GM21367 (cell line): ENCODE results near the gene ADISSP.

Experiments used
- ATAC-seq: cut with Tn5 transposase; IDR thresholded peaks from one replicate; pipeline ENCODE4 v1.9.1; 2021; ENCODE audit not compliant: unreplicated experiment

ADISSP gene

DNA sequence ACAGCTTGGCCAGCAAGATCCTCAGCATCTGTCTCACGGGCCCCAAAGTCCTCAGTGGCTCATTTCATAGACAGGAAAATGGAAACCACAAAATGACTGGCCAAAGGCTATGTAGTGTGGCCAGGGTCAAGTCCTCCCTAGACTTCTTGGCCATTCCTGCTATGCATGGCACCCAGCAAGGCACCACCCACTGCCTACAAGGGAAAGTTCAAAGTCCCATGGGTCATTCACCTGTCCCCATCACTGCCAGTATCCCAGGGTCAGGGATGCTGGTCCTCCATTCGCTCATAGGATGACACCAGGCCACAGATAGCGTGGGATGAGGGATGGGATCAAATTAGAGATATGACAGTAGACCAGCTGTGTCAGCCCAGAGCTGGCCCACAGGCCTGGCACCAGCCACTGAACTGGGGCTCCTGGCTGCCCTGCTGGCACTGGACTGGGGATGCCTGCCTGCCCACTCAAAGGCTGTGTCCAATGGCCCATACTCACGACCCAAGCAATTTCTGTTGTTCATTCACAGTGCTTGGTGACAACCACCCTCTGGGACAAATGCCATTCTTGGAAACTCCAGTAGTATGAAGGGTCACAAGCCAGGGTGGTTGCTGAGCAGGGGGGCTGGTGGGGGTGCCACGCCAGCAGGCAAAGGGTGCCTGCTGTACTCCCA is 11.6 kb downstream of the ADISSP start:
- no peak for ATAC-seq

DNA sequence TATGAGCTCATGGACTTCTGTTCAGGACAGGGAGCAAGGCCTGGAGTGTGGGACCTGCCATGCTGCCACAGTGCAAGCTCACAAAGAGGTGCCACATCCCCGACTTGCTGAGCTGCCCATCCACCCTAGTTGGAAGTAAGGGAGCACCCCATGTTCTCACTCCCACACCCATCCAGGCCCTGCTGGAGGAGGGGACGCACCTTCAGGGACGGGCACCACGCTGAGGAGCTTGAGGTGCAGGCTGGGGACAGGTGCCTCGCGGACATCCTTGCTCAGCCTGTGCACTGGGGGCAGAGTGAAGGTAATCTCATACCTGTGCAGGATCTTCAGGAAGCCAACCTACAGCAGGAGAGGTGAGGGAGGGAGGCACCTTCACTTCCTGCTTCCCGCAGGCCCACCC is 12.3 kb downstream of the ADISSP start:
- ATAC-seq = no peak

DNA sequence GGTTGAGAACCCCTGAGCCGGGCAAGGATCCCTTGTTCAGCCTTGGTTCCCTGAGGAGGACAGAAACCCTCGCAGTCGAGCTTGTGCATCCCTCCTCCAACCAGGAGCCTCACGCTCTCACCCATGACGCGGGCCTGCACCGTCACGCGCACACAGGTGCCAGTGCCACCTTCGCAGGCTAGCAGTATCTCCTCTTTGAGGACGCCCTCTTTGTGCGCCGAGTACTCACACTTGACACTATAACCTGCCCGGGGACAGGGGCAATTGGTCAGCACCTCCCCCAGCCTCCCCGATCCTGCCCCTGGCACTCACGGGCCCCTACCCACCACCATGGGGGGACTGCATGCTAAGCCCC is 13.3 kb downstream of the ADISSP start:
- no peak for ATAC-seq

GRCh38 chr20:3753501-3754275 is 13.9 kb downstream of the ADISSP start:
- ATAC-seq = no peak

GRCh38 chr20:3753098-3753497 is 14.5 kb downstream of the ADISSP start:
- no peak for ATAC-seq

DNA sequence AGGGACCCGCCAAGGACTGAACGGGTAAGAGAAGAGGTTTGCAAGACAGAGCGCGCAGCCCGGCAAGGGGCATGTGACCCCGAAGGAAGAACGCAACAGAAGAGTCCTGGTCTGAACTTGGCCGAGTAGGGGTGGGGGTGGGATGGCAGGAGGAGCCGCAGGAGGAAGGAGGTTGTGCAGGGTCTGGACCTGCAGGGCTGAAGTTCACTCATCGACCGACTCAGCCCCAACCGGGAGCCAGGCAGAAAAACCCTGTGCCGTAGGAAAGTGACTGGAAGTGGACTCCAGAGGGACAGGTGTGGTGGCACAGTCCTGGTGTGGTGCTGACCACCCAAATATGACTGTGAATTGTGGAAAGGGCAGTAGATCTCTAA is 15.2 kb downstream of the ADISSP start:
- ATAC-seq = no peak

DNA sequence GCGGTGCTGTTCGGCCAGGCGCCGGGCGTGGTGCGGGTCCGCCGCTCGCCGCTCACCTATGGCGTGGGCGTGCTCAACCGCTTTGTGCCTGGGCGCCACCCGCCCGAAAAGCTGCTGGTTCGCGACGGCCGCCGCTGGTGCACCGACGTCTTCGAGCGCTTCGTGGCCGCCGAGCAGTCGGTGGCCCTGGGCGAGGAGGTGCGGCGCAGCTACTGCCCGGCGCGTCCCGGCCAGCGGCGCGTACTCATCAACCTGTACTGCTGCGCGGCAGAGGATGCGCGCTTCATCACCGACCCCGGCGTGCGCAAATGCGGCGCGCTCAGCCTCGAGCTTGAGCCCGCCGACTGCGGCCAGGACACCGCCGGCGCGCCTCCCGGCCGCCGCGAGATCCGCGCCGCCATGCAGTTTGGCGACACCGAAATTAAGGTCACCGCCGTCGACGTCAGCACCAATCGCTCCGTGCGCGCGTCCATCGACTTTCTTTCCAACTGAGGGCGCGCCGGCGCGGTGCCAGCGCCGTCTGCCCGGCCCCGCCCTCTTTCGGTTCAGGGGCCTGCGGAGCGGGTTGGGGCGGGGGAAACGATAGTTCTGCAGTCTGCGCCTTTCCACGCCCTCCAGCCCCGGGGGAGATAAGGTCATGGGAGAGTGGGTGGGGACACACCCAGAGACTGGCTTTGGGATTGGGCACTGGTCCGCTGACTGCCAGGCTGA is 15.7 kb downstream of the ADISSP start:
- ATAC-seq = no peak

- ATAC-seq = no peak
Measured at GRCh38 chr20:3751305-3751674, 16.3 kb downstream of the ADISSP start.

DNA sequence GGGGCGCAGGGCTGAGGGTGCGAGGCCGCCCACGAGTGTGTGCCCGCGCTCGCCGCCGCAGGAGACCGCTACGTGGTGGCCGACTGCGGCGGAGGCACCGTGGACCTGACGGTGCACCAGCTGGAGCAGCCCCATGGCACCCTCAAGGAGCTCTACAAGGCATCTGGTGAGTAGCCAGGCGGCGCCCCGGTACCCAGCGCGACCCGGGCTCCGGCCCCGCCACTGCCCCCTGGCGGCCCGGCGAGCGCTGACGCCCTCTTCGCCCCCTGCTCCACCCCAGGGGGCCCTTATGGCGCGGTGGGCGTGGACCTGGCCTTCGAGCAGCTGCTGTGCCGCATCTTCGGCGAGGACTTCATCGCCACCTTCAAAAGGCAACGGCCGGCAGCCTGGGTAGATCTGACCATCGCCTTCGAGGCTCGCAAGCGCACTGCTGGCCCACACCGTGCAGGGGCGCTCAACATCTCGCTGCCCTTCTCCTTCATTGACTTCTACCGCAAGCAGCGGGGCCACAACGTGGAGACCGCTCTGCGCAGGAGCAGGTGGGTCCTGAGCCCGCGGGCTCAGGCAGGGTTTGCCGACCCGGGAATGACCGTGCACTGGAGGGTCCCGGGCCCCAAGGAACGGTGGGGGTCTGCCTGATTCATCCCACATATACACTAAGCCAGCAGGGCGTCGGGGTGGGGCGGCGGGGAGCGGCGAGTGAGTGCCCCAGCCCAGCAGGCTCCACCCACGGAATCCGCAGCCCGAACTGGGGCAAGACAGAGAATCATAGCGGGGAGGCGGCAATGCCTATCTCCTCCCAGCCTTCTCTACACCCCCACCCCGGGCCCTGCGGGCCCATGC is 17.6 kb downstream of the ADISSP start:
- ATAC-seq = no peak

GRCh38 chr20:3749087-3749688 is 18.4 kb downstream of the ADISSP start:
- no peak for ATAC-seq

GRCh38 chr20:3748073-3748472 is 19.5 kb downstream of the ADISSP start:
- no peak for ATAC-seq

- ATAC-seq = no peak
Measured at GRCh38 chr20:3747471-3747870, 20.1 kb downstream of the ADISSP start.

GRCh38 chr20:3745686-3746173 is 21.8 kb downstream of the ADISSP start:
- ATAC-seq = no peak

- no peak for ATAC-seq
Measured at GRCh38 chr20:3744806-3745685, 22.5 kb downstream of the ADISSP start.

DNA sequence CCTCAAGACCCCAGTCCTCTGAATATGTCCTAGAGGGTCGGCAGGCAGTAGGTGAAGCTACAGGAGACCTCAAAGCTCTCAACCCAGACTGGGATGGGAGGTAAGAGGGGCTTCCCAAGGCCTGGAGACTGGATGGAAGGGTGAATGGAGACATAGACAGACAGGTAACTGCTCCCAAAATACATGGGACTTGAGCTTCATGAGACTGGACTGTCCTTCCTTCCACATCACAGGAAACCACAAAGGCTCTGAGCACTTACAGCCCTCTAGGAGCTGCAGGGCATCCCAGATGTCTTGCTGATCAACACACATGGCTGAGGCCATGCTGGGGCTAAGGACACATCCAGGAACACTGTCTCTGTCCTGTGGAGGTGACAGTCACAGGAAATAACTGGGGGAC is 23.5 kb downstream of the ADISSP start:
- ATAC-seq = no peak

DNA sequence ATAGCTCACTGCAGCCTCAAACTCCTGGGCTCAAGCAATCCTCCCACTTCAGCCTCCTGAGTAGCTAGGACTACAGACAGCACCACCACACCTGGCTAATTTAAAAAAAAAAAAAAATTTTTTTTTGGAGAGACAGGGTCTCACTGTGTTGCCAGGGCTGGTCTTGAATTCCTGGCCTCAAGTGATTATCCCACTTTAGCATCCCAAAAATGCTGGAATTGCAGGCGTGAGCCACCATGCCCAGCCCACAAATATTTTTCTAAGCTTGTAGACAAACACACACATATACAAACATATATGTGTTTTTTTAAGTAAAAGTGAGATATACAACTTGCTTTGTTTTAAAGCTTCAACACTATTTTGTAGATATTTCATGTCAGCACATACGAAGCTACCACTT is 24.3 kb downstream of the ADISSP start:
- ATAC-seq = no peak

- no peak for ATAC-seq
Measured at GRCh38 chr20:3741836-3742458, 25.6 kb downstream of the ADISSP start.

DNA sequence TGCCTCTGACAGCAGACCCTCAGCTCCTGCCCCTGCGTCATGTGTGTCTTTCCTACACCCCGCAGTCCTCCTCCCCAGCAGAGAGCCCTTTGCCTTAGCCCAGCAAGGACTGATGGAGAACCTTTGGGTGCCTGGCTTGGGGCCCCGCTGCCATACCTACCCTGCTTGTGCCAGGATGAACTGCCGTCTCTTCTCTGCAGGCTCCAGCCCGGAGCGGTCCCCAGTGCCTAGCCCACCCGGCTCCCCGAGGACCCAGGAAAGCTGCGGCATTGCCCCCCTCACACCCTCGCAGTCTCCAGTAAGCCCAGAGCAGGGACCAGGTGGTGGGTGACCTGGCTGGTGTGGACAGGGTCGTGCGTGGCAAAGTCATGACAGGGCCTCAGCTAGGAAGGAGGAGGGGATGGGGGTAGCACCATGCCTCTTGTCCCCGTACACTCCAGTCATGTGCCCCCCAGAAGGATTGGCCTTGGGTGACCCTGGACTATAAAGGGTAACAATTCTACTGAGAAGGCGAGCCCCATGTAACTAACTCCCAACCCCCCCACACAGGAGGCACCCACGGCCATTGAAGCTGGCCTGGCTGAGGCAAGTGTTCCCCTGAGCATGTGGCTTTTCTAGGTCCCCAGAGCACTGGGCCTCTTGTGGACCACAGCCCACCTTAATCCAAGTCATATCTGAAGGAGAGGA is 26.8 kb downstream of the ADISSP start:
- ATAC-seq = no peak

- no peak for ATAC-seq
Measured at GRCh38 chr20:3739926-3740451, 27.6 kb downstream of the ADISSP start.
